ENCODE data around the gene ARFIP1. TPM values are rescaled to one million over a fixed set of nuclear protein-coding genes. Genes with fewer than 3 reads are reported as not detected.

ARFIP1 gene
- total RNA-seq, 4 donors from 2014 or later = 27.3 to 44.0 (median 39.2) TPM

GRCh38 chr4:152946446-152946845, 166.7 kb downstream of the ARFIP1 start:
- no peaks in the 10 kb centered on the region for H3K27me3 ChIP-seq
- H3K4me3 ChIP-seq = no peak overlapping the region
- no peaks in the 10 kb centered on the region for H3K9me3 ChIP-seq
- DNase-seq (ENCODE audit: low spot score in 2 of 2) = no peak
- peaks cover 0 to 39% (median 22%) of the 10 kb centered on the region in 4 donors for H3K4me1 ChIP-seq
- TF ChIP-seq, protein P1, sequence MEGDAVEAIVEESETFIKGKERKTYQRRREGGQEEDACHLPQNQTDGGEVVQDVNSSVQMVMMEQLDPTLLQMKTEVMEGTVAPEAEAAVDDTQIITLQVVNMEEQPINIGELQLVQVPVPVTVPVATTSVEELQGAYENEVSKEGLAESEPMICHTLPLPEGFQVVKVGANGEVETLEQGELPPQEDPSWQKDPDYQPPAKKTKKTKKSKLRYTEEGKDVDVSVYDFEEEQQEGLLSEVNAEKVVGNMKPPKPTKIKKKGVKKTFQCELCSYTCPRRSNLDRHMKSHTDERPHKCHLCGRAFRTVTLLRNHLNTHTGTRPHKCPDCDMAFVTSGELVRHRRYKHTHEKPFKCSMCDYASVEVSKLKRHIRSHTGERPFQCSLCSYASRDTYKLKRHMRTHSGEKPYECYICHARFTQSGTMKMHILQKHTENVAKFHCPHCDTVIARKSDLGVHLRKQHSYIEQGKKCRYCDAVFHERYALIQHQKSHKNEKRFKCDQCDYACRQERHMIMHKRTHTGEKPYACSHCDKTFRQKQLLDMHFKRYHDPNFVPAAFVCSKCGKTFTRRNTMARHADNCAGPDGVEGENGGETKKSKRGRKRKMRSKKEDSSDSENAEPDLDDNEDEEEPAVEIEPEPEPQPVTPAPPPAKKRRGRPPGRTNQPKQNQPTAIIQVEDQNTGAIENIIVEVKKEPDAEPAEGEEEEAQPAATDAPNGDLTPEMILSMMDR (IDR thresholded peaks at IDR 0.05) = no peak
- TF ChIP-seq POLR2A (IDR thresholded peaks at IDR 0.05) (no peak), EP300 (IDR thresholded peaks at IDR 0.05) (no peak)
- 48 to 49% methylated on average over 4 of the region's 4 CpGs for WGBS, 2 donors
- no peak overlapping the region for H3K27ac ChIP-seq
- H3K36me3 ChIP-seq = peaks cover 0 to 7% (median 0%) of the 10 kb centered on the region in 3 donors

- WGBS, 2 donors = 47 to 49% methylated on average over 2 of the region's 2 CpGs
- Histone ChIP-seq H3K9me3 (no peaks in the 10 kb centered on the region), H3K27me3 (no peaks in the 10 kb centered on the region), H3K27ac (no peak overlapping the region), H3K36me3 (peaks cover 0 to 7% (median 0%) of the 10 kb centered on the region in 3 donors), H3K4me3 (no peak overlapping the region), H3K4me1 (peaks cover 0 to 39% (median 22%) of the 10 kb centered on the region in 4 donors)
- TF ChIP-seq, protein P1 (IDR thresholded peaks at IDR 0.05) = no peak
- TF ChIP-seq EP300 (IDR thresholded peaks at IDR 0.05) (no peak), POLR2A (IDR thresholded peaks at IDR 0.05) (no peak)
- no peak for DNase-seq (ENCODE audit: low spot score in 2 of 2)
Measured at GRCh38 chr4:152947311-152947710, 167.6 kb downstream of the ARFIP1 start.

- Histone ChIP-seq H3K4me3 (no peak overlapping the region), H3K4me1 (peaks cover 0 to 19% (median 7%) of the 10 kb centered on the region in 4 donors), H3K36me3 (peaks cover 0 to 14% (median 0%) of the 10 kb centered on the region in 3 donors), H3K27me3 (no peaks in the 10 kb centered on the region), H3K9me3 (no peaks in the 10 kb centered on the region), H3K27ac (peak overlapping the region in 1 of 4 donors; percentile 8)
- no peak for TF ChIP-seq POLR2A (IDR thresholded peaks at IDR 0.05)
- DNase-seq (ENCODE audit: low spot score in 2 of 2) = no peak
- 54 to 63% methylated on average over 8 of the region's 8 CpGs for WGBS, 2 donors
Measured at GRCh38 chr4:152949930-152950329, 170.2 kb downstream of the ARFIP1 start.

DNA sequence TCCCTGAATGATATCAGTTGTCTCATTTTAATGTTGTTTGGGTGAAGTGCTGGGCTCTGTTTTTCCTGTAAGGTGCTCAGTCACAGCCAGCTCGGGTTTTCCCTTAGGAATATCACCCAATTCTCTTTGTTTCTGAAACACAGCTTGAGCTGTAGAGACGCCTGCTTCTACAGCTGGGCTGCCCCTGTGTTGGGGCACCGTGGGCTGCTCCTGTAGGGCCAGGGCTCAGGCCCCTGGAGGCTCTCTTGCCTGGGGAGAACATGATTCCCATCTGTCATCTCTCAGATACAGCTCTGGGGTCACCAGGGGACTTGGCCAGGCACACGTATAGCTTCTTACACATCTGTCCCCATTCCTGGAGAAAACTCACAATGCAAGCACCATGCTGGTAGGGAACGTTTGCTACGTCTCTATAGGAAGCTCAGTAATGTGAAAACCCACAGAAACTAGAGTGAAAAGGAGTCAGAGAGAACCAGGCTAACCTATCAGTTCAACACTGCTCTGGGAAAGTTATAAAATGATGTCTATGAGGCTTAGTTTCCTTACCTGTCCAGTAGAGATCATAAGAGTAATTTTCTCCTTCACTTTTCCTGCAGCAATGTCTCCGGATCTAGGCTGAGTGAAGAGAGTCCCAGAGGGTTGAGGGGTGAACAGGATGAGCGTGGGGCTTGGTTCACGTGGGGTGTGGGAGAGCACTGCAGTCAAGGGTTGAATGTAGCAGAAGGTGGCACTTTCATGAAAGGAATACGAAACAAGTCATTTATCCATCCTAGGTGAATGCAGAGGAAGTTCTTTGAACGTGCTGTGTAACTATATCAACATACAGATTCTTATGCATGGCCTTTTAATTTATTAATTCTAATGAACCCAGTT, 170.9 kb downstream of the ARFIP1 start:
- 73 to 76% methylated on average over 11 of the region's 11 CpGs for WGBS, 2 donors
- H3K27me3 ChIP-seq = no peaks in the 10 kb centered on the region
- TF ChIP-seq POLR2A (IDR thresholded peaks at IDR 0.05) = no peak
- TF ChIP-seq, protein P1 (IDR thresholded peaks at IDR 0.05) = no peak
- TF ChIP-seq EP300 (IDR thresholded peaks at IDR 0.05) = no peak

DNA sequence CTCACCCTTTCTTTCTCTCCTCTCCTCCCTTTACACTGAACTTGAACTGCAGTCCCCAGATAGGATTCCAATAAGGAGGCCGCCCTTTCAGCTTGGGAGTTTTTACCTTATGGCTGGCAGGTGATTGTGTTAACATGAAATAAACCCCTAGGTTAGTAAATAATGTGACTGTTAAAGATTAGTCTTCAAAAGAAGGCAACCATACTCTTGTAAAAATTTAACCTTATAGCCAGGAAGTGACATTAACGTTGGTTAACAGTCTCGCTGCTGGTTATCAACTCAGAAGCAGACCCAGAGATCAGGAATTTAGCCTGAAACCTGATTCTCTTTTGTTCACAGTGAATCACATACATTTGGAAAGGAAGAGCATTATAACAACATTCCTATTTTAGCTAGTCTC, 171.6 kb downstream of the ARFIP1 start:
- no peak overlapping the region for H3K27ac ChIP-seq
- no peaks in the 10 kb centered on the region for H3K9me3 ChIP-seq
- H3K36me3 ChIP-seq = peaks cover 0 to 14% (median 0%) of the 10 kb centered on the region in 3 donors
- no peak for DNase-seq (ENCODE audit: low spot score in 2 of 2)
- H3K4me1 ChIP-seq = peaks cover 0 to 16% (median 6%) of the 10 kb centered on the region in 4 donors
- H3K4me3 ChIP-seq = no peak overlapping the region
- 72 to 82% methylated on average over 3 of the region's 3 CpGs for WGBS, 2 donors
- TF ChIP-seq EP300 (IDR thresholded peaks at IDR 0.05) = no peak
- TF ChIP-seq, protein P1 (IDR thresholded peaks at IDR 0.05) = no peak
- no peak for TF ChIP-seq POLR2A (IDR thresholded peaks at IDR 0.05)
- H3K27me3 ChIP-seq = no peaks in the 10 kb centered on the region

More for the DNA sequence above, 170.9 kb downstream of the ARFIP1 start:
- no peak for DNase-seq (ENCODE audit: low spot score in 2 of 2)
- no peak overlapping the region for H3K4me3 ChIP-seq
- peak overlapping the region in 1 of 4 donors; percentile 8 for H3K27ac ChIP-seq
- peaks cover 0 to 14% (median 0%) of the 10 kb centered on the region in 3 donors for H3K36me3 ChIP-seq
- peaks cover 0 to 13% (median 6%) of the 10 kb centered on the region in 4 donors for H3K4me1 ChIP-seq
- no peaks in the 10 kb centered on the region for H3K9me3 ChIP-seq
